T-helper 1 cell treated with Interleukin-12 subunit alpha and Interleukin-12 subunit beta and Interleukin-4 antibody, amounts not matched to agents 30 μg/mL and 1 μg/mL, for 36 hours (primary cell): ENCODE results near the gene NOL4L.
A peak's percentile ranks its signal among the peaks of the same experiment; 100 is the strongest.

Experiments used
- H3K27ac Mint-ChIP-seq: one replicate; pipeline ENCODE4 v1.8.0; 2021; ENCODE audit warnings: mild to moderate bottlenecking, mixed read lengths
- H3K27me3 Mint-ChIP-seq: one replicate; pipeline ENCODE4 v1.8.0; 2021; ENCODE audit warnings: low read depth, mixed read lengths
- H3K36me3 Mint-ChIP-seq: one replicate; pipeline ENCODE4 v1.8.0; 2021; ENCODE audit warnings: low read depth, mixed read lengths
- H3K4me1 Mint-ChIP-seq: one replicate; pipeline ENCODE4 v1.8.0; 2021; ENCODE audit warnings: low read depth, mixed read lengths
- H3K4me3 Mint-ChIP-seq: one replicate; pipeline ENCODE4 v1.8.0; 2021; ENCODE audit warnings: mild to moderate bottlenecking, moderate library complexity, mixed read lengths
- H3K9me3 Mint-ChIP-seq: one replicate; pipeline ENCODE4 v1.8.0; 2021; ENCODE audit warnings: mixed read lengths

The NOL4L gene

GRCh38 chr20:32488066-32488838 lies 96.9 kb downstream of the NOL4L start:
- Mint-ChIP-seq H3K36me3 (peaks cover 15% of the 10 kb centered on the region), H3K27me3 (no peaks in the 10 kb centered on the region), H3K4me1 (peaks cover 11% of the 10 kb centered on the region)

GRCh38 chr20:32487381-32487780 lies 97.8 kb downstream of the NOL4L start:
- Mint-ChIP-seq H3K36me3 (peaks cover 15% of the 10 kb centered on the region), H3K4me3 (no peak overlapping the region), H3K4me1 (peaks cover 11% of the 10 kb centered on the region), H3K9me3 (peaks cover 6% of the 10 kb centered on the region), H3K27me3 (no peaks in the 10 kb centered on the region), H3K27ac (no peak overlapping the region)

More at GRCh38 chr20:32488066-32488838, 96.9 kb downstream of the NOL4L start:
- Mint-ChIP-seq H3K4me3 (no peak overlapping the region), H3K9me3 (peaks cover 6% of the 10 kb centered on the region), H3K27ac (peak overlapping the region; percentile 29)

GRCh38 chr20:32485770-32486478 lies 99.2 kb downstream of the NOL4L start:
- Mint-ChIP-seq H3K4me1 (peaks cover 12% of the 10 kb centered on the region), H3K27me3 (no peaks in the 10 kb centered on the region), H3K36me3 (peaks cover 15% of the 10 kb centered on the region), H3K4me3 (no peak overlapping the region), H3K9me3 (peaks cover 6% of the 10 kb centered on the region), H3K27ac (no peak overlapping the region)

- peak overlapping the region; percentile 89 for H3K4me3 Mint-ChIP-seq
- H3K27ac Mint-ChIP-seq: peak overlapping the region; percentile 79
- peaks cover 14% of the 10 kb centered on the region for H3K4me1 Mint-ChIP-seq
- H3K27me3 Mint-ChIP-seq: no peaks in the 10 kb centered on the region
- H3K9me3 Mint-ChIP-seq: peaks cover 6% of the 10 kb centered on the region
- H3K36me3 Mint-ChIP-seq: peaks cover 15% of the 10 kb centered on the region
Observed at GRCh38 chr20:32484958-32485769, 100.0 kb downstream of the NOL4L start.

- Mint-ChIP-seq H3K4me3 (peak overlapping the region; percentile 89), H3K36me3 (peaks cover 15% of the 10 kb centered on the region), H3K27me3 (no peaks in the 10 kb centered on the region), H3K9me3 (peaks cover 6% of the 10 kb centered on the region), H3K27ac (no peak overlapping the region), H3K4me1 (peaks cover 14% of the 10 kb centered on the region)
Observed at GRCh38 chr20:32484225-32484957, 100.7 kb downstream of the NOL4L start.

- Mint-ChIP-seq H3K9me3 (peaks cover 4% of the 10 kb centered on the region), H3K4me3 (peak overlapping the region; percentile 73), H3K27ac (no peak overlapping the region), H3K4me1 (peaks cover 14% of the 10 kb centered on the region), H3K27me3 (no peaks in the 10 kb centered on the region), H3K36me3 (peaks cover 12% of the 10 kb centered on the region)
Observed at GRCh38 chr20:32483351-32484224, 101.5 kb downstream of the NOL4L start.

- Mint-ChIP-seq H3K4me1 (peaks cover 17% of the 10 kb centered on the region), H3K4me3 (peak overlapping the region; percentile 67), H3K36me3 (peaks cover 9% of the 10 kb centered on the region), H3K27ac (no peak overlapping the region), H3K9me3 (no peaks in the 10 kb centered on the region), H3K27me3 (no peaks in the 10 kb centered on the region)
Observed at GRCh38 chr20:32482442-32483261, 102.5 kb downstream of the NOL4L start.

GRCh38 chr20:32482143-32482441 lies 103.0 kb downstream of the NOL4L start:
- peaks cover 9% of the 10 kb centered on the region for H3K36me3 Mint-ChIP-seq
- H3K9me3 Mint-ChIP-seq: no peaks in the 10 kb centered on the region
- peak overlapping the region; percentile 42 for H3K4me3 Mint-ChIP-seq
- H3K4me1 Mint-ChIP-seq: peaks cover 14% of the 10 kb centered on the region
- no peak overlapping the region for H3K27ac Mint-ChIP-seq
- no peaks in the 10 kb centered on the region for H3K27me3 Mint-ChIP-seq

- no peaks in the 10 kb centered on the region for H3K9me3 Mint-ChIP-seq
- no peak overlapping the region for H3K27ac Mint-ChIP-seq
- peaks cover 14% of the 10 kb centered on the region for H3K4me1 Mint-ChIP-seq
- peak overlapping the region; percentile 42 for H3K4me3 Mint-ChIP-seq
- H3K36me3 Mint-ChIP-seq: peaks cover 6% of the 10 kb centered on the region
- H3K27me3 Mint-ChIP-seq: no peaks in the 10 kb centered on the region
Observed at GRCh38 chr20:32481311-32482142, 103.6 kb downstream of the NOL4L start.

- Mint-ChIP-seq H3K36me3 (peaks cover 4% of the 10 kb centered on the region), H3K4me3 (no peak overlapping the region), H3K27ac (no peak overlapping the region), H3K4me1 (peaks cover 12% of the 10 kb centered on the region), H3K27me3 (no peaks in the 10 kb centered on the region), H3K9me3 (no peaks in the 10 kb centered on the region)
Observed at GRCh38 chr20:32480371-32481241, 104.5 kb downstream of the NOL4L start.

- Mint-ChIP-seq H3K36me3 (no peaks in the 10 kb centered on the region), H3K4me3 (no peak overlapping the region), H3K27ac (no peak overlapping the region), H3K27me3 (no peaks in the 10 kb centered on the region), H3K4me1 (peaks cover 5% of the 10 kb centered on the region), H3K9me3 (no peaks in the 10 kb centered on the region)
Observed at GRCh38 chr20:32479697-32480171, 105.4 kb downstream of the NOL4L start.
